Astrocyte (in vitro differentiated cells and primary cell): Measurements from ENCODE around the gene COL8A2. TPM values are rescaled to one million over a fixed set of nuclear protein-coding genes. Genes with fewer than 3 reads are reported as not detected.

Source experiments
- DNase-seq: peaks from one replicate; pipeline ENCODE4 v3.0.0-alpha.2; 2010; ENCODE audit warnings: low read depth
- FAIRE-seq: peaks from 2 replicates; lab custom pipeline; 2011; peaks lifted over from hg19 to GRCh38; lab: Jason Lieb, UNC
- H2AFZ ChIP-seq: 2 replicates; pipeline ENCODE4 v1.6.0; 2012; ENCODE audit warnings: low read depth, low read length, inconsistent platforms
- H3K27ac ChIP-seq: 2 replicates; pipeline ENCODE4 v1.5.1; 2011; ENCODE audit warnings: low read depth, low read length, inconsistent platforms
- H3K27me3 ChIP-seq: 2 replicates; pipeline ENCODE4 v1.6.0; 2011; ENCODE audit warnings: low read length, inconsistent platforms; ENCODE audit not compliant: insufficient read depth
- H3K36me3 ChIP-seq: 2 replicates; pipeline ENCODE4 v1.5.1; 2011; ENCODE audit warnings: low read length, inconsistent platforms; ENCODE audit not compliant: insufficient read depth
- H3K4me1 ChIP-seq: 2 replicates; pipeline ENCODE4 v1.5.1; 2011; ENCODE audit warnings: low read length, inconsistent platforms; ENCODE audit not compliant: insufficient read depth
- H3K4me2 ChIP-seq: 2 replicates; pipeline ENCODE4 v1.6.0; 2012; ENCODE audit warnings: low read length, inconsistent platforms
- H3K4me3 ChIP-seq: 2 replicates; pipeline ENCODE4 v1.5.1; 2011; ENCODE audit warnings: low read depth, mild to moderate bottlenecking, low read length, inconsistent platforms; ENCODE audit not compliant: insufficient read depth
- H3K79me2 ChIP-seq: 2 replicates; pipeline ENCODE4 v1.6.0; 2012; ENCODE audit warnings: mild to moderate bottlenecking, low read length, inconsistent platforms; ENCODE audit not compliant: insufficient read depth
- H3K9ac ChIP-seq: 2 replicates; pipeline ENCODE4 v1.6.0; 2012; ENCODE audit warnings: mild to moderate bottlenecking, low read length, inconsistent platforms
- H3K9me3 ChIP-seq: 2 replicates; pipeline ENCODE4 v1.5.1; 2012; ENCODE audit warnings: low read depth, mild to moderate bottlenecking, low read length, inconsistent platforms; ENCODE audit not compliant: insufficient read depth
- H4K20me1 ChIP-seq: 2 replicates; pipeline ENCODE4 v1.6.0; 2012; ENCODE audit warnings: low read length, inconsistent platforms; ENCODE audit not compliant: insufficient read depth
- H3K27ac Mint-ChIP-seq: one replicate; pipeline ENCODE4 v1.8.0; 2021; ENCODE audit warnings: mild to moderate bottlenecking, mixed read lengths; ENCODE audit not compliant: unreplicated experiment
- H3K27me3 Mint-ChIP-seq: one replicate; pipeline ENCODE4 v1.8.0; 2021; ENCODE audit warnings: low read depth, mixed read lengths; ENCODE audit not compliant: unreplicated experiment
- H3K36me3 Mint-ChIP-seq: one replicate; pipeline ENCODE4 v1.8.0; 2021; ENCODE audit warnings: low read depth, mixed read lengths; ENCODE audit not compliant: unreplicated experiment
- H3K4me1 Mint-ChIP-seq: one replicate; pipeline ENCODE4 v1.8.0; 2021; ENCODE audit warnings: low read depth, mixed read lengths; ENCODE audit not compliant: unreplicated experiment
- H3K4me3 Mint-ChIP-seq: one replicate; pipeline ENCODE4 v1.8.0; 2021; ENCODE audit warnings: mild to moderate bottlenecking, moderate library complexity, mixed read lengths; ENCODE audit not compliant: unreplicated experiment
- H3K9me3 Mint-ChIP-seq: one replicate; pipeline ENCODE4 v1.8.0; 2021; ENCODE audit warnings: mild to moderate bottlenecking, mixed read lengths; ENCODE audit not compliant: unreplicated experiment
- CTCF ChIP-seq: IDR thresholded peaks from 2 replicates; pipeline ENCODE4 v1.5.1; 2011; ENCODE audit warnings: low read depth, mild to moderate bottlenecking, inconsistent platforms, low read length, moderate library complexity; ENCODE audit not compliant: insufficient read depth
- EZH2 ChIP-seq: IDR thresholded peaks from 2 replicates; pipeline ENCODE4 v1.6.1; 2012; ENCODE audit warnings: mild to moderate bottlenecking, low read length, inconsistent platforms; ENCODE audit not compliant: insufficient read depth
- total RNA-seq: library from RNA; stranded (reverse); gene quantifications from 2 replicates; pipeline ENCODE4 v1.2.1, GENCODE V29; 2021

The COL8A2 gene
- total RNA-seq, 1 donor from 2014 or later = 3.4 TPM

GRCh38 chr1:36126005-36126716 is 1.1 kb upstream of the COL8A2 start:
- Histone ChIP-seq H3K27ac (no peak overlapping the region), H3K9ac (no peak overlapping the region), H3K4me1 (peaks cover 9% of the 10 kb centered on the region), H3K36me3 (no peaks in the 10 kb centered on the region), H3K4me3 (no peak overlapping the region), H3K27me3 (peaks cover 13% of the 10 kb centered on the region), H3K9me3 (no peaks in the 10 kb centered on the region), H2AFZ (no peak overlapping the region), H4K20me1 (no peaks in the 10 kb centered on the region), H3K79me2 (no peaks in the 10 kb centered on the region), H3K4me2 (no peak overlapping the region)
- TF ChIP-seq CTCF (no peak), EZH2 (no peak)
- H3K4me1 Mint-ChIP-seq = peaks cover 39% of the 10 kb centered on the region
- FAIRE-seq = no peak
- peaks cover 2% of the 10 kb centered on the region for H3K9me3 Mint-ChIP-seq
- H3K27ac Mint-ChIP-seq = peak overlapping the region; percentile 58
- peak overlapping the region; percentile 43 for H3K4me3 Mint-ChIP-seq
- H3K27me3 Mint-ChIP-seq = peaks cover 34% of the 10 kb centered on the region
- no peaks in the 10 kb centered on the region for H3K36me3 Mint-ChIP-seq
- no peak for DNase-seq

GRCh38 chr1:36124404-36125128 is 456 bp downstream of the COL8A2 start:
- peaks cover 14% of the 10 kb centered on the region for H3K4me1 ChIP-seq
- H3K4me2 ChIP-seq = peak overlapping the region; percentile 71
- no peak overlapping the region for H3K27ac Mint-ChIP-seq
- no peak overlapping the region for H3K27ac ChIP-seq
- peaks cover 36% of the 10 kb centered on the region for H3K27me3 Mint-ChIP-seq
- H3K4me3 Mint-ChIP-seq = peak overlapping the region; percentile 75
- no peaks in the 10 kb centered on the region for H3K36me3 Mint-ChIP-seq
- H3K27me3 ChIP-seq = peaks cover 13% of the 10 kb centered on the region
- no peaks in the 10 kb centered on the region for H3K79me2 ChIP-seq
- H4K20me1 ChIP-seq = no peaks in the 10 kb centered on the region
- no peak overlapping the region for H3K9ac ChIP-seq
- H3K4me3 ChIP-seq = no peak overlapping the region
- no peaks in the 10 kb centered on the region for H3K9me3 ChIP-seq
- peaks cover 2% of the 10 kb centered on the region for H3K9me3 Mint-ChIP-seq
- TF ChIP-seq EZH2 (peak; percentile 42), CTCF (no peak)
- FAIRE-seq (no peak), DNase-seq (no peak)
- no peak overlapping the region for H2AFZ ChIP-seq
- H3K4me1 Mint-ChIP-seq = peaks cover 39% of the 10 kb centered on the region
- no peaks in the 10 kb centered on the region for H3K36me3 ChIP-seq

- Histone ChIP-seq H3K4me1 (peaks cover 15% of the 10 kb centered on the region), H3K4me2 (no peak overlapping the region), H3K36me3 (no peaks in the 10 kb centered on the region), H4K20me1 (no peaks in the 10 kb centered on the region), H3K4me3 (no peak overlapping the region), H2AFZ (no peak overlapping the region), H3K27ac (no peak overlapping the region), H3K9me3 (no peaks in the 10 kb centered on the region), H3K9ac (no peak overlapping the region), H3K27me3 (peaks cover 13% of the 10 kb centered on the region), H3K79me2 (no peaks in the 10 kb centered on the region)
- FAIRE-seq (no peak), DNase-seq (no peak)
- Mint-ChIP-seq H3K27me3 (peaks cover 36% of the 10 kb centered on the region), H3K9me3 (peaks cover 2% of the 10 kb centered on the region), H3K4me3 (no peak overlapping the region), H3K4me1 (peaks cover 34% of the 10 kb centered on the region), H3K36me3 (no peaks in the 10 kb centered on the region), H3K27ac (no peak overlapping the region)
- TF ChIP-seq CTCF (no peak), EZH2 (no peak)
Observed at GRCh38 chr1:36123356-36123755, 1.7 kb downstream of the COL8A2 start.
